GM21360 (cell line): ENCODE measurements around the gene GNG7.
"Not testable (repeated sequence)": the region's sequence is repeated elsewhere in the genome, so short reads cannot be mapped to it uniquely, and the experiment has no call there.

ENCODE experiments used
- ATAC-seq: cut with Tn5 transposase; IDR thresholded peaks from one replicate; pipeline ENCODE4 v1.9.1; 2021; ENCODE audit warnings: mild to moderate bottlenecking, moderate library complexity; ENCODE audit not compliant: unreplicated experiment

Gene GNG7

GRCh38 chr19:2606774-2607173 lies 95.7 kb downstream of the GNG7 start:
- not testable (repeated sequence) for ATAC-seq

GRCh38 chr19:2605889-2606288 lies 96.6 kb downstream of the GNG7 start:
- ATAC-seq: not testable (repeated sequence)

GRCh38 chr19:2604747-2605329 lies 97.7 kb downstream of the GNG7 start:
- ATAC-seq: no peak

GRCh38 chr19:2603334-2603733 lies 99.2 kb downstream of the GNG7 start:
- no peak for ATAC-seq

- ATAC-seq: no peak
These were observed 99.9 kb downstream of the GNG7 start for GRCh38 chr19:2602391-2603181.

- ATAC-seq: no peak
These were observed 101.3 kb downstream of the GNG7 start for GRCh38 chr19:2600914-2601870.

- ATAC-seq: no peak
These were observed 108.2 kb downstream of the GNG7 start for GRCh38 chr19:2594319-2594718.

- no peak for ATAC-seq
These were observed 109.7 kb downstream of the GNG7 start for GRCh38 chr19:2592824-2593223.

- ATAC-seq: no peak
These were observed 110.8 kb downstream of the GNG7 start for GRCh38 chr19:2591537-2592291.

GRCh38 chr19:2590630-2591399 lies 111.7 kb downstream of the GNG7 start:
- ATAC-seq: no peak

GRCh38 chr19:2589441-2589840 lies 113.1 kb downstream of the GNG7 start:
- ATAC-seq: no peak

GRCh38 chr19:2588081-2588777 lies 114.3 kb downstream of the GNG7 start:
- no peak for ATAC-seq

- no peak for ATAC-seq
These were observed 115.3 kb downstream of the GNG7 start for GRCh38 chr19:2587001-2587719.

GRCh38 chr19:2586196-2586595 lies 116.3 kb downstream of the GNG7 start:
- ATAC-seq: no peak

- no peak for ATAC-seq
These were observed 118.5 kb downstream of the GNG7 start for GRCh38 chr19:2584002-2584401.

- no peak for ATAC-seq
These were observed 119.2 kb downstream of the GNG7 start for GRCh38 chr19:2582984-2583956.

GRCh38 chr19:2580396-2580795 lies 122.1 kb downstream of the GNG7 start:
- ATAC-seq: not testable (repeated sequence)
